H9 (cell line): ENCODE results near the gene ZMIZ1. TPM values are rescaled to one million over a fixed set of nuclear protein-coding genes. Genes with fewer than 3 reads are reported as not detected.
A peak's percentile ranks its signal among the peaks of the same experiment; 100 is the strongest.

Experiments used
- DNase-seq: peaks from one replicate; pipeline ENCODE4 v3.0.0-alpha.2; 2017
- H2AFZ ChIP-seq: one replicate; pipeline ENCODE4 v1.6.1; 2013; ENCODE audit warnings: mild to moderate bottlenecking, low read length, control low read depth, moderate library complexity
- H2AK5ac ChIP-seq: 2 replicates; pipeline ENCODE4 v1.6.1; 2013; ENCODE audit warnings: low read length, control low read depth, mixed read lengths; ENCODE audit not compliant: insufficient read length
- H2BK120ac ChIP-seq: one replicate; pipeline ENCODE4 v1.6.1; 2013; ENCODE audit warnings: low read depth, mild to moderate bottlenecking, low read length, control low read depth, inconsistent platforms; ENCODE audit not compliant: poor library complexity, severe bottlenecking
- H2BK12ac ChIP-seq: 2 replicates; pipeline ENCODE4 v1.6.1; 2013; ENCODE audit warnings: low read length, control low read depth, mixed read lengths, low read depth; ENCODE audit not compliant: insufficient read length
- H2BK15ac ChIP-seq: 2 replicates; pipeline ENCODE4 v1.6.1; 2013; ENCODE audit warnings: low read depth, low read length, control low read depth
- H2BK20ac ChIP-seq: one replicate; pipeline ENCODE4 v1.6.1; 2013; ENCODE audit warnings: low read depth, mild to moderate bottlenecking, low read length, control low read depth, inconsistent platforms; ENCODE audit not compliant: poor library complexity, severe bottlenecking
- H2BK5ac ChIP-seq: 2 replicates; pipeline ENCODE4 v1.6.1; 2013; ENCODE audit warnings: low read length, control low read depth, mixed read lengths; ENCODE audit not compliant: insufficient read length
- H3K14ac ChIP-seq: 2 replicates; pipeline ENCODE4 v1.6.1; 2013; ENCODE audit warnings: low read length, control low read depth; ENCODE audit not compliant: insufficient read depth
- H3K18ac ChIP-seq: 2 replicates; pipeline ENCODE4 v1.6.1; 2013; ENCODE audit warnings: low read depth, mild to moderate bottlenecking, mixed read lengths, low read length, control low read depth; ENCODE audit not compliant: insufficient read length
- H3K23ac ChIP-seq: 2 replicates; pipeline ENCODE4 v1.6.1; 2013; ENCODE audit warnings: low read length, control low read depth, mixed read lengths, low read depth; ENCODE audit not compliant: insufficient read length
- H3K23me2 ChIP-seq: 2 replicates; pipeline ENCODE4 v1.6.1; 2013; ENCODE audit warnings: low read depth, mild to moderate bottlenecking, mixed read lengths, low read length, control low read depth; ENCODE audit not compliant: insufficient read length, poor library complexity, severe bottlenecking
- H3K27ac ChIP-seq: 2 replicates; pipeline ENCODE4 v1.5.1; 2013; ENCODE audit warnings: low read length, control low read depth, mixed read lengths, low read depth; ENCODE audit not compliant: insufficient read length
- H3K27me3 ChIP-seq: 2 replicates; pipeline ENCODE4 v1.6.1; 2013; ENCODE audit warnings: low read length, control low read depth, inconsistent platforms; ENCODE audit not compliant: insufficient read depth
- H3K4ac ChIP-seq: 2 replicates; pipeline ENCODE4 v1.6.1; 2013; ENCODE audit warnings: low read depth, mild to moderate bottlenecking, control low read depth, inconsistent platforms, low read length, moderate library complexity
- H3K4me1 ChIP-seq: 2 replicates; pipeline ENCODE4 v1.6.1; 2013; ENCODE audit warnings: low read length, control low read depth, inconsistent platforms; ENCODE audit not compliant: insufficient read depth
- H3K4me2 ChIP-seq: 2 replicates; pipeline ENCODE4 v1.6.1; 2013; ENCODE audit warnings: low read length, control low read depth, mixed read lengths; ENCODE audit not compliant: insufficient read length, insufficient read depth
- H3K56ac ChIP-seq: 2 replicates; pipeline ENCODE4 v1.6.1; 2013; ENCODE audit warnings: low read depth, mild to moderate bottlenecking, mixed read lengths, low read length, control low read depth; ENCODE audit not compliant: insufficient read length
- H3K79me1 ChIP-seq: 2 replicates; pipeline ENCODE4 v1.6.1; 2013; ENCODE audit warnings: low read depth, mild to moderate bottlenecking, moderate library complexity, low read length, control low read depth, inconsistent platforms; ENCODE audit not compliant: insufficient read depth, poor library complexity, severe bottlenecking
- H3K79me2 ChIP-seq: 2 replicates; pipeline ENCODE4 v1.6.1; 2013; ENCODE audit warnings: low read length, control low read depth, inconsistent platforms; ENCODE audit not compliant: insufficient read depth
- H3K9ac ChIP-seq: 2 replicates; pipeline ENCODE4 v1.6.1; 2013; ENCODE audit warnings: low read length, control low read depth, mixed read lengths; ENCODE audit not compliant: insufficient read length; ENCODE audit errors: extremely low read depth
- H3K9me3 ChIP-seq: one replicate; pipeline ENCODE4 v1.6.1; 2013; ENCODE audit warnings: low read depth, low read length, inconsistent platforms; ENCODE audit not compliant: control insufficient read depth
- H3T11ph ChIP-seq: one replicate; pipeline ENCODE4 v1.6.1; 2013; ENCODE audit warnings: mild to moderate bottlenecking, low read length, control low read depth, inconsistent platforms
- H4K20me1 ChIP-seq: one replicate; pipeline ENCODE4 v1.6.1; 2013; ENCODE audit not compliant: control insufficient read depth, insufficient read length, insufficient read depth
- H4K5ac ChIP-seq: 2 replicates; pipeline ENCODE4 v1.6.1; 2013; ENCODE audit warnings: low read depth, mild to moderate bottlenecking, mixed read lengths, low read length, control low read depth; ENCODE audit not compliant: insufficient read length
- H4K8ac ChIP-seq: replicated peaks from 2 replicates; pipeline ENCODE4 v1.6.1; 2013; ENCODE audit warnings: low read length, control low read depth, mixed read lengths, low read depth; ENCODE audit not compliant: insufficient read length
- H4K91ac ChIP-seq: 2 replicates; pipeline ENCODE4 v1.6.1; 2013; ENCODE audit warnings: low read depth, mild to moderate bottlenecking, moderate library complexity, mixed read lengths, low read length, control low read depth; ENCODE audit not compliant: insufficient read length
- H3K27ac Mint-ChIP-seq, 3 experiments: 2 replicates in 2 of 3; 3 replicates in 1 of 3; pipeline ENCODE4 v1.8.0; 2020 to 2021; ENCODE audit warnings: mixed read lengths in 3 of 3, mild to moderate bottlenecking in 1 of 3, moderate library complexity in 1 of 3
- H3K27me3 Mint-ChIP-seq: 2 replicates; pipeline ENCODE4 v1.8.0; 2021; ENCODE audit warnings: low read depth, mild to moderate bottlenecking, moderate library complexity, mixed read lengths
- H3K36me3 Mint-ChIP-seq, 3 experiments: 2 replicates in 2 of 3; 3 replicates in 1 of 3; pipeline ENCODE4 v1.8.0; 2020 to 2021; ENCODE audit warnings: low read depth in 3 of 3, mixed read lengths in 3 of 3; ENCODE audit not compliant: insufficient read depth in 1 of 3
- H3K4me1 Mint-ChIP-seq, 2 experiments: 2 replicates each; pipeline ENCODE4 v1.8.0; 2020; ENCODE audit warnings: mixed read lengths in 2 of 2
- H3K4me3 Mint-ChIP-seq, 2 experiments: 2 replicates in 1 of 2; 3 replicates in 1 of 2; pipeline ENCODE4 v1.8.0; 2020 to 2021; ENCODE audit warnings: mild to moderate bottlenecking in 2 of 2, mixed read lengths in 2 of 2, moderate library complexity in 1 of 2
- H3K9me3 Mint-ChIP-seq, 2 experiments: 2 replicates in 1 of 2; 3 replicates in 1 of 2; pipeline ENCODE4 v1.8.0; 2020; ENCODE audit warnings: mild to moderate bottlenecking in 2 of 2, mixed read lengths in 2 of 2, moderate library complexity in 1 of 2
- CTCF ChIP-seq: fragments of 200-600 bp; sonication (generic); conservative IDR thresholded peaks from 3 replicates; pipeline ENCODE4 v1.8.0; 2021; ENCODE audit warnings: antibody characterized with exemption, mild to moderate bottlenecking
- WGBS: extraction: QIAGEN DNeasy Blood & Tissue Kit; methylation state at CpG from one replicate; pipeline ENCODE4 v1.1.7; 2013; ENCODE audit warnings: missing lambda C conversion rate, low lambda C conversion rate, mixed read lengths; ENCODE audit not compliant: insufficient read length; ENCODE audit errors: extremely low coverage; 5-methylcytosine and 5-hydroxymethylcytosine counted together
- total RNA-seq: library from RNA; stranded (reverse); gene quantifications from 2 replicates; pipeline ENCODE4 v1.2.1, GENCODE V29; 2021

ZMIZ1 gene
- total RNA-seq, 1 experiment from 2014 or later = 36.9 TPM

DNA sequence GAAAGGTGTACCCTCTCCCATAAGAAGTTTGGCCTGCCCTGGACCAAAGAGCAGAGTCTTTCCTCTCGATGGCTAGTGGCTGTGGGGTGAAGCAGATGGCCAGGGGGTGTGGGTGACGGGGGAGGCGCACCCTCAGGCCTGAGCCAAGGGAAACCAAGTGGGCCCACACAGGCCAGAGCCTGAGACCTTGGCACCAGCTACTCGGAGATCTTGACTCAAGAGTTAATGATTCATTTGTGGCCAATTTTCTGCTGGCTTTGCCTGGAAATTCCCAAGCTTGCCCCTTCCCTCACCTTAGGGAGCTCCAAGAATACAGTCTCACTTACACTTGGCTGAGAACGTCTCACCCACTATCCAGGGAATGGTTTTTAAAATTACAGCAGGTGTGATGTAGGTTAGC, 42.7 kb downstream of the ZMIZ1 start:
- no peak overlapping the region for H2BK5ac ChIP-seq
- H3K4me1 Mint-ChIP-seq = peaks cover 61 to 73% of the 10 kb centered on the region in 2 experiments
- H3K23ac ChIP-seq = no peak overlapping the region
- H3K27ac Mint-ChIP-seq = peak overlapping the region; percentile 34 to 82 (median 72); a peak in 3 of 7 replicates
- no peak overlapping the region for H3K9ac ChIP-seq
- H4K20me1 ChIP-seq = no peaks in the 10 kb centered on the region
- peaks cover 2% of the 10 kb centered on the region for H3K79me1 ChIP-seq
- no peaks in the 10 kb centered on the region for H3K27me3 ChIP-seq
- H4K8ac ChIP-seq = no peak overlapping the region
- H3K14ac ChIP-seq = no peak overlapping the region
- H3K4me1 ChIP-seq = peaks cover 4% of the 10 kb centered on the region; the same call in 1 of the 2 replicates
- no peak overlapping the region for H2BK12ac ChIP-seq
- no peak overlapping the region for H3K56ac ChIP-seq
- no peaks in the 10 kb centered on the region for H3K9me3 ChIP-seq
- DNase-seq = no peak
- no peaks in the 10 kb centered on the region for H3K23me2 ChIP-seq
- no peak overlapping the region for H3K18ac ChIP-seq
- H2AFZ ChIP-seq = no peak overlapping the region
- no peak overlapping the region for H3K27ac ChIP-seq
- no peaks in the 10 kb centered on the region for H3K27me3 Mint-ChIP-seq
- peaks cover 3 to 20% (median 5%) of the 10 kb centered on the region in 3 experiments; a peak in 5 of 7 replicates for H3K36me3 Mint-ChIP-seq
- H4K5ac ChIP-seq = no peak overlapping the region
- H2BK15ac ChIP-seq = no peak overlapping the region
- H3K4me3 Mint-ChIP-seq = no peak overlapping the region
- WGBS = no CpG with 5 or more reads among the region's 5 CpGs
- no peak overlapping the region for H2BK120ac ChIP-seq
- no peak overlapping the region for H3K4ac ChIP-seq
- TF ChIP-seq CTCF = no peak
- H2AK5ac ChIP-seq = no peak overlapping the region
- H3K4me2 ChIP-seq = no peak overlapping the region
- H2BK20ac ChIP-seq = no peak overlapping the region
- no peak overlapping the region for H3T11ph ChIP-seq
- peaks cover 6% of the 10 kb centered on the region; the same call in 1 of the 2 replicates for H3K79me2 ChIP-seq
- no peak overlapping the region for H4K91ac ChIP-seq
- H3K9me3 Mint-ChIP-seq = no peaks in the 10 kb centered on the region
